Tibial nerve (tissue), 4 donors: Measurements from ENCODE around the gene TRMT10B.

ENCODE experiments used
- CTCF ChIP-seq, 5 experiments: fragments of 200-600 bp in 3 of 5; fragments of 450-650 bp in 2 of 5; sonication (generic) in 3 of 5; IDR thresholded peaks; one replicate each; pipeline ENCODE4 v1.5.1; 2016 to 2019; ENCODE audit warnings: antibody characterized with exemption in 5 of 5, mild to moderate bottlenecking in 3 of 5, moderate library complexity in 2 of 5
- EP300 ChIP-seq, 2 donors: sonication (generic); formaldehyde crosslinking; IDR thresholded peaks; one replicate each; pipeline ENCODE4 v1.6.1; 2017; ENCODE audit warnings: antibody characterized with exemption in 2 of 2, mild to moderate bottlenecking in 1 of 2

DNA sequence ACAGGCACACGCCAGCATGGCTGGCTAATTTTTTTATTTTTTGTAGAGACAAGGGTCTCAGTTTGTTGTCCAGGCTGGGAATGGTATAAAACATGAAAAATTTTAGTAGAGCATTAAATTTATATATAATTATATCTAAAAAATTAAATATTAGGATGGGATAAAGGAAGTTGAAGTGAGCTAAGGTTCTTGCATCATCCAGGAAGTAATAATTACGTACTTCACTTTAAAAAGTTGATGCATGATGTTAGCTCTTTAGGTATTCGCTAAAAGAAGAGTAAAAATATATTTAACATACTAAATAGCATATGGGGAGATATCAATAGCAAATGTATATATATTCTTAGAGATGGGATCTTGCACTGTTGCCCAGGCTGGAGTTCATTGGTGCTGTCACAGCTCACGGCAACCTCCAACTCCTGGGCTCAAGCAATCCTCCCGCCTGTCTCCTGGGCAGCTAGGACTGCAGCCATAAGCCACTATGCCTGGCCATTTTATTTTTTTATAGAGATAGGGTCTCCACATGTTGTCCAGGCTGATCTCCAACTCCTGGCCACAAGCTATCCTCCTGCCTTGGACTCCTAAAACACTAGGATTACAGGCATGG lies 59.3 kb downstream of the TRMT10B start:
- TF ChIP-seq CTCF (IDR thresholded peaks at IDR 0.05) (no peak), EP300 (IDR thresholded peaks at IDR 0.05) (no peak)
